NCI-H1048 (cell line): ENCODE measurements around the gene RNF187.

Source experiments
- DNase-seq: peaks from one replicate; lab custom pipeline; 2025; lab: John Stamatoyannopoulos, UW

RNF187 gene

DNA sequence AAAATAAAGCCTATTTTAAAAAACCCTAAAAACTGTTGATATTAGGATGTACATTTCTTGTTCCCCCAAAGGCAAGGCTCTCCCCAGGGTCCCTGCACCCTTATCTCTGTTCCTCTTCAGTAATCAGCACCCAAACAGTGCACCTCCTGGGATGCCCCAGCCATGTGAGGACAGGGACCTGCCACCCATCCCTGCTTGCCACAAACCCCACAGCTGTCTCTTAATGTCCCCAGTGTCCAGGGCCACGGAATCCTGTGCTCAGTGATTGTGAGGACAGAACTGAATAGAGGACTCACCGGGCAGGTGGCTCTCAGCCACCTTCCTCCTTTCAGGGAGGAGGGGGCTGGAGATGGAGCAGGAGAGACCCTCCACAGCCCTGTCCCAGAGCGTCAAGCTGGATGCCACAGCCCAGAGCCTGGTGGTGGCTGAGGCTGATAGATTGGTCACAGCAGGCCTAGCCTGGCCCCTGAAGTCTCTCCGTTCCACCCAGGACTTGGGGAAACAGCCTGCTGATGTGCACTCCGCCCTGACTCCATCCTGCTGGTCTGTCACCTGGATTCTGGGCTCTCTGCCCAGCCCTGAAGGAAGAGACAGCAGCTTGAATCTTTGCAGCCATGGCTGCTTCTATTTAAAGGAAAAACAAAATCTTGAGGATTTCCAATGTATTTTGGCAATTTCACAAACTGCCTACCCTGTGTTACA lies 23.1 kb downstream of the RNF187 start:
- DNase-seq, result no peak

DNA sequence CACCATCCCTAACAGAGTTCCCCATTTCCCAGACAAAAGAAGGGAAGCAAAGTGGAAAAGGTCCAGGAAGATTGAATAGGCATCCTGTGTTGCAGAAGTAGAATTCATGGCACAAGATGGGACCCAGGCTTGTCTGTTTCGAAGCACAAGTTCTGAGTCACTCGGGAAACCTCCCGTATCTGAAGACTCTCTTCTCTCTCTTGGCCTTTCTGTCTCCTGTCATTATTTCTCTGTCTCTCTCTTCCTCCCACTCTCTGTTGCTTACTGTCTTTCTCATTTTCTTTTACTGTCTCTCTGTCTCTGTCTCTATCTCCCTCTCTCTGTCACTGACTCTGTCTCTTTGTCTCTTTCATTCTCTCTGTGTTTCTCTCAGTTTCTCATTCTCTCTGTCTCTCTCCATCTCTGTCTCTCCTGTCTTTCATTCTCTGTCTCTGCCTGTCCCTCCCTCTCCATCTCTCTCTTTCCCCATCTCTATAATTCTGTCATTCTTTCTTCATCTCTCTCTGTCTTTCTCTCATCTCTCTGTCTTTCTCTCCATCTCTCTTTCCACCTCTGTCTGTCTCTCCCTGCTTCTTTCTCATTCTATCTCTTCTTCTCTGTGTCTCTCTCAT lies 23.7 kb downstream of the RNF187 start:
- DNase-seq, result no peak

DNA sequence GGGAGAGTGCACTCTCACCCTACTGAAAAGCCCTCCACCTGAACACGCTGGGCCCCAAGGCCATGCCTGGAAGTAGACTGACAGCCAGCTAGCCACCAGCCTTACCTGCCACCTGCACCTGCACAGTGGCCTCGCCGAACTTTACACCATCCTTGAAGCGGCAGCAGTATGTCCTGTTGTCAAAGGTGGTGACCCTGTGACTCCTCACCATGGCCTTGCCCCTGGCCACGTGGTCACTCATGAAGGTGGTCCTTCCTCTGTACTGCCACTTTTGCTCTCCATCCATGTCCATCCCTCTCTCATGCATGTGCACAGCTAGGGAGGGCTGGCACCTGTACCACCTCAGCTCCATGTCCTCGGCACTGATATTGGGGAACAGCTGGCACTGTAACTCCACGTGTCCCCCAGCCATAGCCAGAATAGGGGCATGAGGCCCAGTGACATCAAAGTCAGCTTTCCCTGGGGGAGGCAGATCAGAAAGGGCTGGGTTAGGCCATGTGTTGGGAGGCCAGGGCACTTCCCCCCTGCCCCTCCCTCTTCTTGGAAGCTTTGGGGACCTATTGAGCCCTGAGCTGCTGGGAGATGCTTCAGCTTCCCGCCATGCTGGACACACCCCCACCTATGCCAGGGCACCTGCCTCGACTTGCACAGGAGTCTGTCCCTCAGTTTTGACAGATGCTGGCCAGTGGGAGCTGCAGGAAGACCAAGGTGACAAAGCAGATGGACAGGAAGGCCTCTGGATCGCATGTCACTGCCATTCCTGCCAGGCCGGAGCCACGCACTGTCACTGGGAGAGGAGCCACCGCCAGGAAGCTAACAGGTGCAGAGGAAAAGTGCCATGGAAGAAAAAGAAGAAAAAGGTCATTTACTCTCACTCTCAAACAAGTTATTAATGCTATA lies 24.6 kb downstream of the RNF187 start:
- no peak for DNase-seq

GRCh38 chr1:228512781-228513198 lies 25.6 kb downstream of the RNF187 start:
- DNase-seq, result no peak

DNA sequence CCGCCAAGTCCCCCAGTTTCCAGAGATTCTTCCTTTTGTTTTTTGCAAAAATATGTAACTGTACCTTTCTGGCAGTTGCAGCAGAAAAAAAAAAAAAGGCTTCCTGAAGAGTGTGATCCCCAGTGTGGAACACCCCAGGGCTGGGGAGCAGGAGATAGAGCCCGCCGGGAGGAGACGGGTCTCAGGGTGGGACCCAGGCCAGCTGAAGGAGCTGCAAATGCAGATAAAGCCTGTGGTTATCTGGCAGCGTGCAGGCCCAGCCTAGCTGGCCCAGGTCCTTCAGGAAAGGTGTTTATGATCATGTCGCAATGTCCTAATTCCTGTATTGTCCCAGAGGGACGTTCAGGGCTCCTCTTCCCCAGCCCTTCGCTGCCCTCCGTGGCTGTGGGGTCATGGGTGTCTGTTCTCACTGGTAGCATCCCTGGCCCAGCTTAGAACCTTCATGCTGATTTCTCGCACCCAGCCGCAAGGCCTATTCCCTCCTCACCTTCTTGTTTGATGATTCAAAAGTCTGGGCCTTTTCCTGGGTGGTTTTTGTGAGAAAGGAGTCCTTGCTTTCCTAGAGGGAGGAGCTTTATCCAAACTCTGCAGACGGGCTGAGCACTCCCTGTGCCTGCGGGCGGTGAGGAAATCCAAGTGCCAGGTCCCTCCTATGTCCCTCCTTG lies 26.2 kb downstream of the RNF187 start:
- no peak for DNase-seq

DNA sequence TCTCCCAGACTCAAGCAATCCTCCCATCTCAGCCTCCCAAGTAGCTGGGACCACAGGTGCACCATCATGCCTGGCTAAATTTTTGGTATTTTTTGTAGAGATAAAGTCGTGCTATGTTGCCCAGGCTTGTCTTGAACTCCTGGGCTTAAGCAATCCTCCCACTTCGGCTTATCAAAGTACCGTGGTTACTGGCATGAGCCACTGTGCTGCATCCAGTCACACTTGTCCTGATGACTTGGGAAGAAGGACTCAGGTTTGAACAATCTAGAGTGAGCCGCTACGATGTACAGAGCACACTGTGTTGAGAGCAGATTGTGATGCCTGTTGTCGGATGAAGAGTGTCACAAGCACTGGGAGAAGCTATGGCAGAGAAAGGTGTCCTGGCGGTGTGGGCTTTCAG lies 27.2 kb downstream of the RNF187 start:
- no peak for DNase-seq

- DNase-seq, result no peak
These were observed 28.1 kb downstream of the RNF187 start for GRCh38 chr1:228515200-228515834.

DNA sequence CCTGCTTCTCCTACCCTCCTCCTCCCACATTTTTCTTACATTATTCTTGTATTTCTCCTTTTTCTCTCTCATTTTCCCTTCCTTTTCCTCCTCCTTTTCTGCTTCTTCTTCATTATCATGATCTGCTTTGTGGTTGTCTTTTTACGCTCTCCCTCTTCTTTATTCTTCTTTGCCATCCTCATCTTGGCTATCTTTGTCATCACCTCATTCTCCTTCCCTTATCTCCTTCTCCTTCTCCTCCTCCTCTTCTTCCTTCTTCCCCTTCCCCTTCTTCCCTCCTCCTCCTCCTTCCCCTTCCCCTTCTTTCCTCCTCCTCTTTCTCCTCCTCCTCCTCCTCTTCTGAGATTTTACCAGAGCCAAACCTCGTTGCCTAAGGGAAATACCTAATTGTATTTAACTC lies 30.5 kb downstream of the RNF187 start:
- no peak for DNase-seq

DNA sequence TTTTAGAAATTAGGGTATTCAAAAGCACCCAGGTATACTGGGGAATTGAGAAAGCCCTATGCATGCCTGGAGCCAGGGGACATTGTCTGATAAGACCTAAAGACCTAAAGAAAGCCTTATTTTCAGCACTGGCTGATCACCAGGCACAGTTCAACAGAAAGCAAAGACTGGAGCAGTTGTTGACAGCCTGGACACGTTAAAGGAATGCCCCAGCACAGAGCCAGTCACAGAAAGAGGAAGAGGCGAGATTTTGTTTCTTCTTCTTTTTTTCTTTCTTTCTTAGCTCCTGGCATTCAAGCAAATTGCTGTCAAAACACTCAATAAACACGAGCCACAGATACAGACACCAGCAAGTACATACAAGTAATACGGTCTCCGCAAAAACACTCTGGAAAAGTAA lies 40.4 kb downstream of the RNF187 start:
- no peak for DNase-seq

DNA sequence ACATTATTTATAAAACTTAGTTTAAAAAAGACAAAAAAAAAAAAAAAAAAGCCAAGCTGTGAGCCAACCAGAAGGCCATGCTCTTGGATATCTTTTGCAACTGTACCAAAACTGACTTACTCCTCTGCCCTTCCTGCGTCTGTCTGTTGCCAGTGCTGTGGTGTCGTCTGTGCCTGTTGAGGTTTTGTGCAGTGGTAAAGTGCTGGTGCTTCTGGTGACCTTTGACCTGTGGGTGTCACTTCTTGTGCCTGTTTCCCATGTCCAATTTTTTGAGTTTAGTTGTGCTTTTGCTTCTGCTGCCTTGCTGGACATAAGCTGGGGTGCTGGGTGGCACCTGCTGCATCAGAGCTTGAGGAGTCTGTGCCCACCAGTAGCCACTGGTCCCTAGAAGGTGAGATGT lies 41.4 kb downstream of the RNF187 start:
- no peak for DNase-seq

- no peak for DNase-seq
These were observed 43.0 kb downstream of the RNF187 start for GRCh38 chr1:228530086-228530758.

GRCh38 chr1:228530951-228531731 lies 44.0 kb downstream of the RNF187 start:
- DNase-seq, result no peak

- DNase-seq, result no peak
These were observed 51.6 kb downstream of the RNF187 start for GRCh38 chr1:228538831-228539230.

- no peak for DNase-seq
These were observed 53.2 kb downstream of the RNF187 start for GRCh38 chr1:228540161-228540917.

GRCh38 chr1:228541725-228542124 lies 54.5 kb downstream of the RNF187 start:
- no peak for DNase-seq

GRCh38 chr1:228542376-228542775 lies 55.2 kb downstream of the RNF187 start:
- no peak for DNase-seq

DNA sequence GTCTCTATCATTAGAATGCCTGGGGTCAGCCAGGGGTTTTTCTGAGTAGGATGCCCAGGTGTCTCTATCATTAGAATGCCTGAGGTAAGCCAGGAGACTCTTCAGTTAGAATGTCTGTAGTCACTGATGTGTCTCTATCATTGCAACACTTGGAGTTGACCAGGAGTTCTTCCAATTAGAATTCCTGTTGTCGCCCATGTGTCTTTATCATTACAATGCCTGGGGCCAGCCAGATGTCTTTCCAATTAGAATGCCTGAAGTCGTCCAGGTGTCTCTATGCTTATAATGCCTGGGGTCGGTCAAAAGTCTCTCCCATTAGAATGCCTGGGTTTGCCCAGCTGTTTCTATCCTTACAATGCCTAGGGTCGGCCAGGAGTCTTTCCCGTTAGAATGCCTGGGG lies 55.8 kb downstream of the RNF187 start:
- DNase-seq, result no peak

DNA sequence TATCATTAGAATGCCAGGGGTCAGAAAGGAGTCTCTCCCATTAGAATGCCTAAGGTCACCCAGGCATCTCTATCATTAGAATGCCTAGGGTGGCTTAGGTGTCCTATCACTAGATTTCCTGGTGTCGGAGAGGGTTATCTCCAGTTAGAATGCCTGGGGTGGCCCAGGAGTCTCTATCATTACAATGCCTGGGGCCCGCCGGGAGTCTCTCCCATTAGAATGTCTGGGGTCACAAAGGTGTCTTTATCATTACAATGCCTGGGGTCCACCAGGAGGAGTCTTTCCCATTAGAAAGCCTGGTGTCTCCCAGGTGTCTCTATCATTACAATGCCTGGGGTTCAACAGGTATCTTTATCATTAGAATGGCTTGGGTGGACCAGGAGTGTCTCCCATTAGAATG lies 56.2 kb downstream of the RNF187 start:
- DNase-seq, result no peak

- no peak for DNase-seq
These were observed 57.1 kb downstream of the RNF187 start for GRCh38 chr1:228544021-228544850.
